ENCODE results near the gene SARS2.

SARS2 gene

DNA sequence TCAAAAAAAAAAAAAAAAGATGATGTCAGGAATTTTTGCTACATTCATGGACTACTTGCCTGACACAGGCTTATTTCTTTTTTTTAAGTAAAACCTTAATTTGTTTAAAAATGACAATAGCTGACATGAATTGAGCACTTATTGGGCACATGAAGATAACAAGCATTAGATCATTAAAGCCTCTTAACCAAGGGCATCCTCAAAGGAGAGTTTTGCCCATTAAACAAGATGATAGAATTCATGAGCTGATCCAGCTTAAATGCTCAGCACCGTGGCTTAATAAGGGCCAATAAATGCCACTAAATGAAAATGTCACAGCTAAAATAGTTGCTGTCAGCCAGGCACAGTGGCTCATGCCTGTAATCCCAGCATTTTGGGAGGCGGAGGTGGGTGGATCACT is 25.7 kb upstream of the SARS2 start:
- no peak overlapping the region for H3K4me3 ChIP-seq (ENCODE audit: low read depth, low read length)
- TF ChIP-seq, protein P1, sequence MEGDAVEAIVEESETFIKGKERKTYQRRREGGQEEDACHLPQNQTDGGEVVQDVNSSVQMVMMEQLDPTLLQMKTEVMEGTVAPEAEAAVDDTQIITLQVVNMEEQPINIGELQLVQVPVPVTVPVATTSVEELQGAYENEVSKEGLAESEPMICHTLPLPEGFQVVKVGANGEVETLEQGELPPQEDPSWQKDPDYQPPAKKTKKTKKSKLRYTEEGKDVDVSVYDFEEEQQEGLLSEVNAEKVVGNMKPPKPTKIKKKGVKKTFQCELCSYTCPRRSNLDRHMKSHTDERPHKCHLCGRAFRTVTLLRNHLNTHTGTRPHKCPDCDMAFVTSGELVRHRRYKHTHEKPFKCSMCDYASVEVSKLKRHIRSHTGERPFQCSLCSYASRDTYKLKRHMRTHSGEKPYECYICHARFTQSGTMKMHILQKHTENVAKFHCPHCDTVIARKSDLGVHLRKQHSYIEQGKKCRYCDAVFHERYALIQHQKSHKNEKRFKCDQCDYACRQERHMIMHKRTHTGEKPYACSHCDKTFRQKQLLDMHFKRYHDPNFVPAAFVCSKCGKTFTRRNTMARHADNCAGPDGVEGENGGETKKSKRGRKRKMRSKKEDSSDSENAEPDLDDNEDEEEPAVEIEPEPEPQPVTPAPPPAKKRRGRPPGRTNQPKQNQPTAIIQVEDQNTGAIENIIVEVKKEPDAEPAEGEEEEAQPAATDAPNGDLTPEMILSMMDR (conservative IDR thresholded peaks at IDR 0.05; ENCODE audit: low read depth, low read length) = no peak
- no peak for DNase-seq (ENCODE audit: low read depth)

DNA sequence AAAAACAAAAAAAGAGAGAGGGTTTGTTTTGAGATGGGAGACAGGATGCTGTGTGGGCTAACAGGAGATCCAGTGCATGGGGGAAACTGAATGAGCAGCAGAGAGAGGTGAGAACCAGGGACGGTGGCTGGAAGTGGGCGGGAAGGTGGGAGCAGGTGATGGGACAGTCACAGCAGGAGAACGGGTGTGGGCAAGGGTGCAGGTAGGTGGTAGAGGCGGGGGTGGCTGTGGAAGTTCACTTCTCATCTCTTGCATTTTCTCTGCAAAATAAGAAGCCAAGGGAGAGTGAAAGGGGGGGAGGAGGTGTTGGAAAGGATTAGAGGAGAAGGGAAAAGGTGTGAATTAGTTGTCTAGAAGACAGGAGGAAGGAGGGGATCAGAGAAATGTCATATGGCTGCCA is 23.1 kb upstream of the SARS2 start:
- no peak for DNase-seq (ENCODE audit: low read depth)
- H3K4me3 ChIP-seq (ENCODE audit: low read depth, low read length) = no peak overlapping the region
- TF ChIP-seq, protein P1 (conservative IDR thresholded peaks at IDR 0.05; ENCODE audit: low read depth, low read length) = no peak

DNA sequence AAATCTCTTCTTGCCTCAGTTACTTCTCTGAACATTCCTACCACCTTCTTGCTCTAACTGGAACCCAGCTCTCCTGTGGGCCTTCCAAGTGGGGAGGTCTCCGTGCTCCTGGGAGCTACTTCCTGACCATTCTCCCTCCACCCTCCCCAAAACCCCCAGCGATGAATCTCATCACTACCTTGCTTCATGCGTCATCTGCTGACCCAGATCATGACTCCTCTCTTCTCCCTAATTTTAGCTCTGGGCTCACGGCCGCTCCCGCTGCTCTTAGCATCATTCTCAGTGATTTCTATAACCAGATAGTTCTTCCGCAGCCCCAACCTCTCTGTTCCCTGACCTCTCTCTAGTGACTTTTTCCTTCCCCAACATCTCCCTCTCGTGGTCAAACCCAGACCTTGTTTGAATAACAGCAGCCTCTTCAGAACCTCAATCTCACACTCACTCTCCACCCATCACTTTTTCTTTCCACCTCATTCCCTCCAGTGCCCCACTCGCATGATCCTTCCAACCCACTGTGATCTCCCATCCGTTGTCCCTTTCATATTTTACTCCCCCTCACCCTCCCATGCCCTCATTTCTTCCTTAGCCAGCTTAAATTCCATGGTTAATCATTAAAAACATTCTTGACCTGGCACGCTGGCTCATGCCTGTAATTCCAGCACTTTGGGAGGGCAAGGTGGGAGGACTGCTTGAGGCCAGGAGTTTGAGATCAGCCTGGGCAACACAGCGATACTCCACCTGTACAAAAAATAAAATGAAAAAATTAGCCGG is 22.0 kb upstream of the SARS2 start:
- peak; percentile 53 for DNase-seq (ENCODE audit: low read depth)

DNA sequence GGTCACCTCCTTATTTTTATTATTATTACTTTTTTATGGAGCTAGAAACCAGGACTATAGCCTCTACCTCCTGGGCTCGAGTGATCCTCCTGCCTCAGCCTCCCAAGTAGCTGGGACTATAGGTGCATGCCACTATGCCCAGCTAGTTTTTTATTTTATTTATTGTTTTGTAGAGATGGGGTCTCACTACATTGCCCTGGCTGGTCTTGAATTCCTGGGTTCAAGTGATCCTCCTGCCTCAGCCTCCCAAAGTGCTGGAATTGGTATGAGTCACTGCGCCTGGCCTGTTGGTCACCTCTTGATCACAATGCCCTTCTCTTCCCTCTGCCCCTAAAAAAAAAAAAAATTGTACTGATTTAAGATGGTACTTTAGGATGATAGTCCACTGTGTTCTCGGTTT is 20.6 kb upstream of the SARS2 start:
- no peak overlapping the region for H3K4me3 ChIP-seq (ENCODE audit: low read depth, low read length)
- TF ChIP-seq, protein P1 (conservative IDR thresholded peaks at IDR 0.05; ENCODE audit: low read depth, low read length) = no peak
- DNase-seq (ENCODE audit: low read depth) = no peak

More for the DNA sequence above, 22.0 kb upstream of the SARS2 start:
- TF ChIP-seq, protein P1 (conservative IDR thresholded peaks at IDR 0.05; ENCODE audit: low read depth, low read length) = peak; percentile 56
- no peak overlapping the region for H3K4me3 ChIP-seq (ENCODE audit: low read depth, low read length)

DNA sequence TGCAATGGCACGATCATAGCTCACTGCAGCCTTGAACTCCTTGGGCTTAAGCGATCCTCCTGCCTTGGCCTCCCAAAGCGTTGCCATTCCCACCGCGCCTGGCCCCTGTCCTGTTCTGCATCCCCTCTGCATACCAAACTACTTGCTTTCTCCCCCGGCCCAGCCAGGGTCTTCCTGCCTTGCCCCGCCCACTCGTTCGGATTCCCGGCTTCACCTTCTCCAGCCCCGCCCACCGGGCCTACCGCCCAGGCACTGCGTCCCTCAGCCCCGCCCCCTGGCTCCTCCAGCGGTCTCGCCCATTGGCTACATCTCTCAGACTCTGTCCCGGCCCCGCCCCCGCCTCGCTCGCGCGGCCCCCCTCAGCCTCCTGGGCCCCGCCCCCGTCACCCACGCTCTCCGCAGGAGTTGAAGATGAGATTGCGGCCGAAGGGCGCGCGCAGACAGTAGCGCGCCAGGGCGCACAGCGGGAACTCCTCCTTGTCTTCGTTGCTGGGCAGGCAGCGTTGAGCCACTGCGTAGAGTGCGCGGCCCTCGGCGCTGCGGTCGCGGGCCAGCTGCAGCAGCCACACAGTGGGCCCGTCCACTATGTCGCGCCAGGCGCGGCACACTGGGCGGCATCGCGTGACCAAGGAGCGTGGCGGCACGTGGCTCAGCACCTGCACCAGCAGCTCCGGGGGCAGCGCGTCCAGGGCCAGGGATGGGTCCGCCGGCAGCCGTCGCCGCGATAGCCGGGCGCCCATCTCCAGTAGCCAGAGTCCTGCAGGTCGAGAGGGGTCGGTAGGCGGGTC is 19.2 kb upstream of the SARS2 start:
- DNase-seq (ENCODE audit: low read depth) = peak; percentile 91
- TF ChIP-seq, protein P1 (conservative IDR thresholded peaks at IDR 0.05; ENCODE audit: low read depth, low read length) = no peak
- H3K4me3 ChIP-seq (ENCODE audit: low read depth, low read length) = peak overlapping the region; percentile 57

DNA sequence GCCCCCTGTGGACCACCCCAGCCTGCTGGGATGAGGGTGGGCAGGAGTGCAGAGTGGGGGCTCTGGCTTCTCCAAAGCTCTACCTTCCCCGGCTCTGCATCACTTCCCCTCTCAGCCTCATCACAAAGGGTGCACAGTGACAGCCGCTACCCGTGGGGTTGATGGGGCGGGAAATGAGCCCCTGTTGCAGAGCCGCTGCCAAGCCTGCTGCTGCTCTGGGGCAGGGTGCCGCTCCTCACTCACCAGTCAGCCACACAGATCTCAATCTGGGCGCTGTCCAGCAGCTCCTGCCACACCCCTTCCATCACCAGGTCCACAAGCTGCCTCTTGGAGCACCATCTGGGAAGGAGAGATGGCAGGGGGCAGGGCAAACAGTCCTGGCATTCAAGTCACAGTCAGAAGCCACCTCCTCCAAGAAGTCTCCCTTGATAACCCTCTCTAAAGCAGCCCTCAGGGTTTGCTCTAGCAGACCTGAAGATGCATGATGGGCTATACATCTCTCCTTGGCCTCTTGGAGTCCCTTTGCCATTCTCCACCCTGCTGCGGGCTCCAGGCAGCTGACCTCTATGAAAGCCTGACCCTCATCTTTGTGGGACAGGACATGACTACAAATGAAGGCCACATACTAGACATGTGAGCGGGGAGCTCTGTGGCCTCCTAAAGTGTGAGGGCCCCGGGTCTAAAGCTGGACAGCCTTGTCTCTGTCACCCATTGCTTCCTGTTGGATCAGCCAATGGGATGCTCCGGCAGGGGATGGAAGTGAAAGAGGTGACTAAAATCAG is 15.9 kb upstream of the SARS2 start:
- TF ChIP-seq, protein P1 (conservative IDR thresholded peaks at IDR 0.05; ENCODE audit: low read depth, low read length) = no peak
- DNase-seq (ENCODE audit: low read depth) = no peak
- no peak overlapping the region for H3K4me3 ChIP-seq (ENCODE audit: low read depth, low read length)

Measured in choroid plexus epithelial cell (primary cell).